Endothelial cell of umbilical vein (primary cell): ENCODE data around the gene CPTP. TPM values are rescaled to one million over a fixed set of nuclear protein-coding genes. Genes with fewer than 3 reads are reported as not detected.

Source experiments
- BruUV-seq: library from RNA; stranded (reverse); fragments of 400-500 nt; replicated peaks from 2 replicates; lab custom pipeline; 2021; lab: Mats Ljungman, UMichigan
- CTCF ChIA-PET: fragments of 300-600, 350-600 bp; sonication (Branson Sonifier 250); formaldehyde crosslinking; loops from one replicate; lab custom pipeline; 2021; ENCODE audit warnings: antibody characterized with exemption, inconsistent platforms; lab: Charles Lee
- POLR2A ChIA-PET: fragments of 300-600, 350-600 bp; sonication (Branson Sonifier 250); formaldehyde crosslinking; loops from one replicate; lab custom pipeline; 2021; ENCODE audit warnings: antibody characterized with exemption, inconsistent platforms; lab: Charles Lee
- DNase-seq: peaks from one replicate; pipeline ENCODE4 v3.0.0-alpha.2; 2011; ENCODE audit warnings: low read depth, low spot score
- FAIRE-seq: peaks from 2 replicates; lab custom pipeline; 2011; peaks lifted over from hg19 to GRCh38; lab: Jason Lieb, UNC
- H2AFZ ChIP-seq: 2 replicates; pipeline ENCODE4 v1.6.0; 2012; ENCODE audit warnings: low read depth, low read length, control low read depth, inconsistent platforms
- H3K27ac ChIP-seq: 2 replicates; pipeline ENCODE4 v1.5.1; 2011; ENCODE audit warnings: low read depth, mild to moderate bottlenecking, control low read depth, low read length, moderate library complexity; ENCODE audit not compliant: insufficient read depth
- H3K27me3 ChIP-seq, 2 experiments: 2 replicates each; pipeline versions ENCODE4 v1.6.0 to v1.6.1; 2011; ENCODE audit warnings: low read length in 2 of 2, mixed read lengths in 1 of 2; ENCODE audit not compliant: control insufficient read depth in 2 of 2, insufficient read depth in 2 of 2
- H3K36me3 ChIP-seq, 2 experiments: 2 replicates in 1 of 2; 3 replicates in 1 of 2; pipeline ENCODE4 v1.5.1; 2011; ENCODE audit warnings: low read length in 2 of 2, mild to moderate bottlenecking in 1 of 2, moderate library complexity in 1 of 2; ENCODE audit not compliant: control insufficient read depth in 2 of 2, insufficient read depth in 2 of 2; ENCODE audit errors: extremely low read depth in 1 of 2
- H3K4me1 ChIP-seq: 3 replicates; pipeline ENCODE4 v1.5.1; 2011; ENCODE audit warnings: mild to moderate bottlenecking, low read length; ENCODE audit not compliant: control insufficient read depth, insufficient read depth; ENCODE audit errors: extremely low read depth
- H3K4me2 ChIP-seq: 2 replicates; pipeline ENCODE4 v1.6.1; 2011; ENCODE audit warnings: low read length, control low read depth, mixed read lengths; ENCODE audit not compliant: insufficient read depth
- H3K4me3 ChIP-seq, 3 experiments: fragments of 200-600 bp in 1 of 3; sonication (generic), shearing (Covaris generic) in 1 of 3; replicated peaks in 1 of 3; 2 replicates each; pipeline ENCODE4 v1.5.1; 2011 to 2016; ENCODE audit warnings: control low read depth in 3 of 3, low read length in 3 of 3, mild to moderate bottlenecking in 2 of 3, inconsistent platforms in 1 of 3, low read depth in 1 of 3, moderate library complexity in 1 of 3; ENCODE audit not compliant: insufficient read depth in 1 of 3
- H3K79me2 ChIP-seq: 2 replicates; pipeline ENCODE4 v1.6.0; 2012; ENCODE audit warnings: low read length, inconsistent platforms; ENCODE audit not compliant: control insufficient read depth, insufficient read depth
- H3K9ac ChIP-seq: replicated peaks from 2 replicates; pipeline ENCODE3; 2011; ENCODE audit warnings: low read length, control low read depth; ENCODE audit not compliant: insufficient read depth; ENCODE audit errors: extremely low read depth
- H3K9me1 ChIP-seq: replicated peaks from 3 replicates; pipeline ENCODE4 v1.6.0; 2011; ENCODE audit warnings: mild to moderate bottlenecking, low read length; ENCODE audit not compliant: control insufficient read depth, insufficient read depth; ENCODE audit errors: extremely low read depth
- H3K9me3 ChIP-seq: replicated peaks from 2 replicates; pipeline ENCODE4 v1.5.1; 2012; ENCODE audit warnings: low read length, inconsistent platforms; ENCODE audit not compliant: control insufficient read depth, insufficient read depth
- H4K20me1 ChIP-seq: replicated peaks from 2 replicates; pipeline ENCODE3; 2011; ENCODE audit warnings: mild to moderate bottlenecking, low read length; ENCODE audit not compliant: control insufficient read depth, insufficient read depth; ENCODE audit errors: extremely low read depth
- EZH2 ChIP-seq: IDR thresholded peaks from 2 replicates; pipeline ENCODE4 v1.6.1; 2012; ENCODE audit warnings: borderline replicate concordance, low read depth, mild to moderate bottlenecking, moderate library complexity, low read length, inconsistent platforms; ENCODE audit not compliant: severe bottlenecking
- FOS ChIP-seq: IDR thresholded peaks from 2 replicates; pipeline ENCODE4 v1.6.1; 2011; ENCODE audit warnings: mild to moderate bottlenecking, low read length, moderate library complexity, borderline replicate concordance; ENCODE audit not compliant: insufficient read depth
- GATA2 ChIP-seq: IDR thresholded peaks from 2 replicates; pipeline ENCODE4 v1.7.0; 2011; ENCODE audit warnings: low read depth, mild to moderate bottlenecking, moderate library complexity, mixed read lengths, low read length; ENCODE audit not compliant: insufficient read length, insufficient read depth
- JUN ChIP-seq: IDR thresholded peaks from 2 replicates; pipeline ENCODE4 v1.6.1; 2011; ENCODE audit warnings: borderline replicate concordance, low read depth; ENCODE audit not compliant: insufficient read length, insufficient read depth
- MYC ChIP-seq: IDR thresholded peaks from one replicate; pipeline ENCODE4 v1.6.1; 2011; ENCODE audit warnings: mild to moderate bottlenecking, low read depth, low read length
- POLR2A ChIP-seq: IDR thresholded peaks from 2 replicates; pipeline ENCODE4 v1.6.1; 2012; ENCODE audit warnings: low read depth, mild to moderate bottlenecking, control low read depth, low read length
- dilution Hi-C: fragments of 300-500 bp; cut with MboI; formaldehyde crosslinking; loops from one replicate; pipeline ENCODE4 v1.15.0; 2019; ENCODE audit warnings: low sequenced_read_pairs; ENCODE audit not compliant: extremely low pct_ligation_motif_present
- intact Hi-C: fragments of 100-400 bp; cut with micrococcal nuclease; formaldehyde crosslinking; loops from one replicate; pipeline ENCODE4 v1.10.0; 2022
- polyA plus RNA-seq, 4 experiments: library from polyadenylated mRNA; depleted of rRNA in 3 of 4; stranded (reverse) in 3 of 4; unstranded in 1 of 4; fragments of >200 nt; gene quantifications; 2 replicates each; pipeline versions ENCODE4 v1.2.1 to v1.2.3, GENCODE V29; 2011 to 2012; ENCODE audit warnings: missing spikeins in 1 of 4
- total RNA-seq: library from RNA; stranded (reverse); gene quantifications from 2 replicates; pipeline ENCODE4 v1.2.3, GENCODE V29; 2021
- TF ChIP-seq, protein P1 (sequence below), 2 donors: IDR thresholded peaks; 1 replicate in 1 of 2; 2 replicates in 1 of 2; pipeline ENCODE4 v1.5.1; 2011; ENCODE audit warnings: low read length in 2 of 2, mild to moderate bottlenecking in 2 of 2, moderate library complexity in 2 of 2, control low read depth in 1 of 2, inconsistent platforms in 1 of 2, low read depth in 1 of 2; ENCODE audit not compliant: insufficient read depth in 1 of 2; ENCODE audit errors: extremely low read depth in 1 of 2
- TF ChIP-seq, protein P2 (sequence below): IDR thresholded peaks from 2 replicates; pipeline ENCODE4 v1.6.1; 2011; ENCODE audit not compliant: insufficient read depth, insufficient read length

The CPTP gene
- total and polyA plus RNA-seq, 2 donors (not counting 3 experiments of a cell fraction or from before 2014, with no cell fraction given), result 20.9 to 29.5 TPM

DNA sequence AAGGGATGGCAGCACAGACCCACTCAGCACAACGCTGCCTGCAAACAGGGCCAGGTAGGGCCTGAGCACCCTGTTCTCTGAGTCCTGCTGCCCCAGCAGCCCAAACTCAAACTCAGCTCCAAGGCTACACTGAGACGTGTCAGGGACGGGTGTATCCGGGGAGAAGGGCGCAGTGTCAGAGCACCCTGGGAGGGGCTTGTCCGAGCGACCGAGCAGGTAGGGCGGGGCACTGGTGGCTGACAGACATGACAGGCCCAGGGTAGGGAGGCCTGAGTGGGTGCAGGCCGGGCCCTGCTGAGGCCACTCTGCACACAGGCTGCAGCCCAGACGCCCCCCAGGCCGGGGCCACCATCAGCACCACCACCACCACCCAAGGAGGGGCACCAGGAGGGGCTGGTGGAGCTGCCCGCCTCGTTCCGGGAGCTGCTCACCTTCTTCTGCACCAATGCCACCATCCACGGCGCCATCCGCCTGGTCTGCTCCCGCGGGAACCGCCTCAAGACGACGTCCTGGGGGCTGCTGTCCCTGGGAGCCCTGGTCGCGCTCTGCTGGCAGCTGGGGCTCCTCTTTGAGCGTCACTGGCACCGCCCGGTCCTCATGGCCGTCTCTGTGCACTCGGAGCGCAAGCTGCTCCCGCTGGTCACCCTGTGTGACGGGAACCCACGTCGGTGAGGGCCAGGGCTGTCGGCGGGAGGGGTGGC lies 38.8 kb upstream of the CPTP start:
- no peak for DNase-seq
- H3K27ac ChIP-seq, result no peak overlapping the region
- H3K4me1 ChIP-seq, result peaks cover 2% of the 10 kb centered on the region
- H4K20me1 ChIP-seq, result no peaks in the 10 kb centered on the region
- CTCF ChIA-PET, result interaction anchor here (1.9 to 2.8 kb wide), 2 partner anchors 163 to 164 kb away, joined by 7 to 12 read pairs; no protein-coding TSS in a partner anchor
- H3K36me3 ChIP-seq, result no peaks in the 10 kb centered on the region
- H3K4me3 ChIP-seq, result no peak overlapping the region
- POLR2A ChIA-PET, result no interaction called here
- H3K9me1 ChIP-seq, result no peaks in the 10 kb centered on the region
- no peaks in the 10 kb centered on the region for H3K27me3 ChIP-seq
- FAIRE-seq, result no peak
- intact Hi-C loops (no loop called here), dilution Hi-C loops (no loop called here)
- no peak overlapping the region for H2AFZ ChIP-seq
- no peaks in the 10 kb centered on the region for H3K9me3 ChIP-seq
- H3K9ac ChIP-seq, result no peak overlapping the region
- no peaks in the 10 kb centered on the region for H3K79me2 ChIP-seq
- TF ChIP-seq POLR2A (no peak), GATA2 (no peak), MYC (no peak), EZH2 (no peak), JUN (no peak), FOS (no peak)
- TF ChIP-seq, protein P1, sequence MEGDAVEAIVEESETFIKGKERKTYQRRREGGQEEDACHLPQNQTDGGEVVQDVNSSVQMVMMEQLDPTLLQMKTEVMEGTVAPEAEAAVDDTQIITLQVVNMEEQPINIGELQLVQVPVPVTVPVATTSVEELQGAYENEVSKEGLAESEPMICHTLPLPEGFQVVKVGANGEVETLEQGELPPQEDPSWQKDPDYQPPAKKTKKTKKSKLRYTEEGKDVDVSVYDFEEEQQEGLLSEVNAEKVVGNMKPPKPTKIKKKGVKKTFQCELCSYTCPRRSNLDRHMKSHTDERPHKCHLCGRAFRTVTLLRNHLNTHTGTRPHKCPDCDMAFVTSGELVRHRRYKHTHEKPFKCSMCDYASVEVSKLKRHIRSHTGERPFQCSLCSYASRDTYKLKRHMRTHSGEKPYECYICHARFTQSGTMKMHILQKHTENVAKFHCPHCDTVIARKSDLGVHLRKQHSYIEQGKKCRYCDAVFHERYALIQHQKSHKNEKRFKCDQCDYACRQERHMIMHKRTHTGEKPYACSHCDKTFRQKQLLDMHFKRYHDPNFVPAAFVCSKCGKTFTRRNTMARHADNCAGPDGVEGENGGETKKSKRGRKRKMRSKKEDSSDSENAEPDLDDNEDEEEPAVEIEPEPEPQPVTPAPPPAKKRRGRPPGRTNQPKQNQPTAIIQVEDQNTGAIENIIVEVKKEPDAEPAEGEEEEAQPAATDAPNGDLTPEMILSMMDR (IDR thresholded peaks at IDR 0.05; ENCODE audit: extremely low read depth in 1 of 2, insufficient read depth in 1 of 2, low read depth in 1 of 2, low read length in 2 of 2), result no peak
- TF ChIP-seq, protein P2, sequence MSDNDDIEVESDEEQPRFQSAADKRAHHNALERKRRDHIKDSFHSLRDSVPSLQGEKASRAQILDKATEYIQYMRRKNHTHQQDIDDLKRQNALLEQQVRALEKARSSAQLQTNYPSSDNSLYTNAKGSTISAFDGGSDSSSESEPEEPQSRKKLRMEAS, result no peak
- no TSS peak for BruUV-seq
- no peak overlapping the region for H3K4me2 ChIP-seq
